NOMO-1 (cell line): Measurements from ENCODE around the gene SPINDOC.

ENCODE experiments used
- DNase-seq, 2 experiments: peaks; one replicate each; lab custom pipeline; 2025; ENCODE audit not compliant: unreplicated experiment in 2 of 2; lab: John Stamatoyannopoulos, UW

SPINDOC gene

GRCh38 chr11:63829823-63830489 is 16.7 kb downstream of the SPINDOC start:
- no peak for DNase-seq

DNA sequence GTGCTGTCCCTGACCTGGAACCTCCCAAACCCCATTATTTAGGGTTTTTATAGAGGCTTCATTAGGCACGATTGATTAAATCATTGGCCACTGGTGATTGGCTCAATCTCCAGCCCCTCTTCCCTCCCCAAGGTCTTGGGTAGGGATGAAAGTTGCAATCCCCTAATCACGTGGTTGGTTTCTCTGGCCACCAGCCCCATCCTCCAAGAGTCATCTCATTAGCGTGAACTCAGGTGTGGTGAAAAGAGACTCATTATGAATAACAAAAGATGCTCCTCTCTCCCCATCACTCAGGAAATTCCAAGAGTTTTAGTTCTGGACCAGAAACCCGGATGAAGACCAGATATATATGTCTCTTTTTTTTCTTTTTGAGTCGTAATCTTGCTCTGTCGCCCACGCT is 18.1 kb downstream of the SPINDOC start:
- no peak for DNase-seq

DNA sequence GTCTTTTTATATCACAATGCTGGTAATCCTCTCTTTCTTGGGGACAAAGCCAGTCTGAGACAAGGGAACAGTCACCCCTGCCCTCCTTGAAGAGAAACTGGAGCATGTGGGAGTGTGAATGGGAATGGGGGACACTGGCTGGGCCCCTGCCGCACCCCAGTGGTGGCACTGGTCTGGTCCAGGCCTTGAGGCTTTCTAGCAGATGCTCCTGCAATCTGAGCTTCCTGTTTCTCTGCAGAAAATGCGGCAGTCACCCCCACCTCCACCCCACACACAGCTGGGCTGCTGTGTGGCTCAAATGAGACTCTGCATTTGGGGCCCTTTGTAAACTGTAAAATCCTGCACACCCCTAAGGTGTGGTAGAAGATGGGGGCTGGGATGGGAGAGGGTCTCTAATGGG is 19.1 kb downstream of the SPINDOC start:
- peak; percentile 24 to 38 for DNase-seq

- no peak for DNase-seq
These were observed 19.8 kb downstream of the SPINDOC start for GRCh38 chr11:63833048-63833447.

GRCh38 chr11:63834535-63835157 is 21.4 kb downstream of the SPINDOC start:
- no peak for DNase-seq

DNA sequence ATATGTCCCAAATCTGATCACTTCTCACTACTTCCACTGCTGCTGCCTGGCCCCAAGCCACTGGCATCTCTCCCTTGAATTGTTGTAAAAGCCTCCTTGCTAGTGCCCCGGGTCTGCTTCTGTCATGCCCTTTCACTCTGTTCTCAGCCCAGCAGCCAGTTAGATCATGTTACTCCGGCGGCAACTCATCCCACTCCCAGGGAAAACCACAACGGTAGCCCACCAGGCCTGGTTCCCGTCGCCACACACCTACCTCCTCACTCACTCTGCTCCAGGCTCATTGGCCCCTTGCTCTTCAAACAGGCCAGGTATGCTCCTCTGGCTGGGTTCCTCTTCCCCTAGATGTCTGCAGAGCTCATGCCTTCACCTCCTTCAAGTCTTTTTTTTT is 21.9 kb downstream of the SPINDOC start:
- no peak for DNase-seq

DNA sequence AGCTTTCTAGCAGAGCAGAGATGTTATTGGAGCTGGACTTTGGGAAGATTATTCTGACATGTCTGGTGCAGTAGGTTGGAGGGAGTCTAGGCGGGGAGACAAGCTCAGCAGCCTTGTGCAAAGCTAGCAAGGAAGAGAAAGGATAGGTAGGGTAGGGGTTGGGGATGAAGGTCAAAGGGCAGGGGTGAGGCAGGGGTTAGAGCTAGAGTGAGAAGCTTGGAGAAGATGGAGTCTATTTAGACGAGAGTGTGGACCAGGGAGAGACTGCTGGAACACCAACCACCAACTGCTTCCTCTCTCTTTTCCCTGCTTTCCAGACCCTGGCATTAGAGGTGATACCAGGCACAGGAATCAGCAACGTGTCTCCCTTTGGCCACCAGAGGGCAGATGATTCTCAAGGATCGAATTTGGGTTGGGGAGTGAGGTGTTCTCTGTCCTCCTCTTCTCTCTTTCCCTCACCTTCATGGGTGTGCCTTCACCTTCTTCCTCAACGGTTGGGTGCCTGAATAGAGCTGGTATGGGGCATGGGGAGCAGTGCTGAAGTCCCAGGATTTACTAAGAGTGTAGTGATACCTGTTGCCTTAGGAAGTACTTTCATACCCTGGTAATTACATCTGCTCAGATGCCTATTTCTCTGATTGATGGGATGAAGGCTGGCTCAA is 23.9 kb downstream of the SPINDOC start:
- peak; percentile 64 to 65 for DNase-seq

- peak; percentile 25 to 36 for DNase-seq
These were observed 24.5 kb downstream of the SPINDOC start for GRCh38 chr11:63837739-63838138.

DNA sequence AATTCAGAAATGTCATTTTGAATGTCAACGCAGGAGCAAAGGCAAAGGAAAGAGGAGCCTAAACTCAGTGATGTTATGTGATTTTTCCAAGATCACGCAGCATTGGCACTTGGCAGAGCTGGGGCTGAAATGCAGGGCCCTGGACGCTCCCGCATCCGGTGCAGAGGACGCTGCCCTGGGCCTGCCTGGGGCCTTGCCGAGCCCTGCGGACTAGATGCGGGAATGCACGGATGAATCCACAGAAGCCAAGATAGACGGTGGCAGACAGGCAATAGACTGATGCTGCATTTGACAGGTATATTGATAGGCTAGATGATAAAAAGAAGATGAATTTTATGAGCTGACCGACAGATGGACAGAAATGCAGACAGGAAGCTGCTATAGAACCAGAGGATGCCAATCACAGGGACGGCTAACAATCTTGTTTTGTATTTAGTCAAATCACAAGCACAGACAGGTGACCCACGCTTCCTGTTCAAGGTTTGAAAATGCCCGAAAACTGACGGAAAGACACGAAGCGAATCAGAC is 25.0 kb downstream of the SPINDOC start:
- no peak for DNase-seq

DNA sequence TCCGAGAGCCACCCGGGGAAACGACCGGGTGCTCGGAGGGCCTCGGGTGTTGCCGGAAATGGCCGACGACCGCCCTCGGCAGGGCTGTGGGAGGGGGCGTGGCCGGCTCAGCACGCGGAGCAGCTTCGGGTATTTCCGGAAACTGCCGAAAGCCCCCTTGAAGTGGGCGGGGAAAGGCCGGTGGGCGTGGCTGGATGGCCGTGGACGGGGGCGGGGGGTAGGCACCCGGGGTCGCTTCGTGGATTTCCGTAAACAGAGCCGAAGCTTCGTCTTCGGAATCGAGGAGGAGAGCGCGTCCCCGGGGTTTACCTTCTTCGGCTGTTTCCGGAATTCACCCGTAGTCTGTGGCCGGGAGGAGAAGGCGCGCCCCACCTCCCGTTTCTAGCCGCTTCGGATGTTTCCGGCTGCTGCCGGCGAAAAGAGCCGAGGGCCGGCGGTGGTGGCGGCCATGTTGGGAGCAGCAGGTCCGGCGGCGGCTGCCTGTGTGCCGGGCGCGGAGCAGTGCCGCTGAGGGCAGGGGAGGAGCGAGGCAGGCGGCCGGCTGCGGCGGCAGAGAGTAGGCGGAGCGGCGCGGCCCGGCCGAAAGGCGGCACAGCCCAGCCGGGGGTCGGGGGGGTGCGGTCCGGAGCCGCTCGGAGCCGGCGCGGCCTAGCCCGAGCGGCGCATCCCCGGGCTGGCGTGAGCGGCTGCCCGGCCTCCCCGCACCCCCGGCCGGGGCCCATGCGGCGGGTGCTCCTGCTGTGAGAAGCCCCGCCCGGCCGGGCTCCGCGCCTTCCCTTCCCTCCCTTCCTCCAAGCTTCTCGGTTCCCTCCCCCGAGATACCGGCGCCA is 25.6 kb downstream of the SPINDOC start, which contains the start of gene MARK2:
TSS of gene MARK2 (plus strand) at position 433 of the 830 bp plus-strand sequence. CDS start at position 830, 397 bp downstream.
- peak; percentile 99 for DNase-seq

GRCh38 chr11:63839508-63840355 is 26.5 kb downstream of the SPINDOC start:
- DNase-seq, result peak; percentile 55 to 73

DNA sequence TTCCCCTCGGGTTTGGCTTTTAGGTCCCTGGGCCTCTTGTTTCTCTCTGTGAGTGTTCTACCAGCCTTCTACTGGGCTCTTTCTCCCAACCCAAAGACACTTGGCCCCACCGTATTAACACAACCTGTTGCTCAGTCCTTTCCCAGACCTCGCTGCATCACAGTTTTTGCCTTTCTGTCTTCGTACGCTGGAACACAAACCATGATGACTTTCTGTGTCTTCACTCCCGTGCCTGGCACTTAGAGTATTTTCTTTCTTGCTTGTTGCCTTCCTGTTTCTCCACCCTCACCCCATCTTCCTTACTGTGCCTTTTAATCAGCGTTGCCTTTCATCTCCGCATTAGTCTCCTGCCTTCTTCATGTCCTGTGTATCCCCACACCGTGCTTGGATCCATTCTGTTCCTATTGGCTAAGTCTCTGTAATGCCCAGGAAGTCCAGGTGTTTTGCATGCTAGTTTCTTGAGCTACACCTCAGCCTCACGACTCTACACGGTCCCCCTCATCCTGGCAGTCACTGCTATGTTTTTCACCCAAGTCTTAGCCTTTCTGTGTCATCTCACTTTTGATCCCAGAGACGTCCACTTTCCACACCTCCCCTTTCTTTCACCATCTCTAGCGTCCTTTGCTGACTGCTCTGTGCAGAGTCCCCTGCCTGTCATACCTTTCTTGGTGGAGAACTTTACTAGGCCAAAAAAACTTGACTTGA is 27.3 kb downstream of the SPINDOC start:
- peak; percentile 21 to 34 for DNase-seq

DNA sequence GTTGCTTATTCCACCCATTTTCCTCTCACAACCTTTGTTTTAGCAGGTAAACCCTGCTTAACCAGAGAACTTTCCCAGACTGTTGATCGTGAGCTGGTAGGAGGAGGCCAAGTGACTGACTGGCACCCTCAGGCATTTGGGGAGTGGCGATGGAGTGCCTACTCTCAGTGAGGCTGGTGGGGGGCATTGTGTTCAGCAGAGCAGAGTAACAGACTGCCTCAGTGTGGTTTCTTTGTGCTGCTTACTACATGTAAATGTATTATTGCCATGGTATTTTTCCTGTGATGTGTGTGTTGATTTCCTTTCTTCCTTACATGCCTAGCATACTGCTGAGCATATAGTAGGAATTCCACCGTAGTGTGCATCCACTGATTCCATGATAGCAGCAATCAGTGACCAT is 28.3 kb downstream of the SPINDOC start:
- no peak for DNase-seq

GRCh38 chr11:63843041-63843440 is 29.8 kb downstream of the SPINDOC start:
- DNase-seq, result no peak

GRCh38 chr11:63844836-63845235 is 31.6 kb downstream of the SPINDOC start:
- no peak for DNase-seq

- no peak for DNase-seq
These were observed 32.0 kb downstream of the SPINDOC start for GRCh38 chr11:63845303-63845702.

GRCh38 chr11:63845911-63846310 is 32.7 kb downstream of the SPINDOC start:
- no peak for DNase-seq

GRCh38 chr11:63846897-63847296 is 33.6 kb downstream of the SPINDOC start:
- DNase-seq, result no peak

DNA sequence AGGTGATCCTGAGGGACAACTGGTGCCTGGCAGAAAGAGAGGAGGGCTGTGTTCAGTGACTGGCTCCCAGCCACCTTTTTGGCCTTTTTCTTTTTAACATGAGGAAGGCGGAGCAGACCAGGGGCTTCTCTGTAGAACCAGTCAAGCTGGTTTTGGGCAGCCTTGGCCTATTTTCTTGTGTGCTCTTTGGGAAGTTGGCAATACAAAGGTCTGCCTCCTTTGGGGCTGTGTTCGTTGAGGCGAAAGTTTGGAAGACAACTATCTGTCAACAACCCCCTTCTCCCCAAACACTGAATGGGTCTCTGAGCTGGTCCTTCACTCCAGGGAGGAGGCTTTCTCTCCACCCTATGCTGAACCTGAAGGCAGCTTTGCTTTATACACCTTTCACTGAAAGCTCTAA is 34.1 kb downstream of the SPINDOC start:
- no peak for DNase-seq
